Adrenal gland (tissue), 5 donors: ENCODE results near the gene SLC35F6.

ENCODE experiments used
- POLR2A ChIP-seq, 2 donors: fragments of 450-650 bp; IDR thresholded peaks; one replicate each; pipeline ENCODE4 v1.6.1; 2017; ENCODE audit warnings: antibody characterized with exemption in 2 of 2, mild to moderate bottlenecking in 2 of 2, moderate library complexity in 1 of 2
- TF ChIP-seq, protein P1 (sequence below), 6 experiments: fragments of 450-650 bp in 4 of 6; fragments of 200-600 bp in 2 of 6; sonication (generic) in 1 of 6; IDR thresholded peaks; 1 replicate in 5 of 6; 2 replicates in 1 of 6; pipeline versions ENCODE4 v1.5.1 to v1.8.0; 2016 to 2021; ENCODE audit warnings: antibody characterized with exemption in 6 of 6, mild to moderate bottlenecking in 2 of 6, moderate library complexity in 1 of 6
- donor health status: DM: no; HTN: no; CAD: no.

DNA sequence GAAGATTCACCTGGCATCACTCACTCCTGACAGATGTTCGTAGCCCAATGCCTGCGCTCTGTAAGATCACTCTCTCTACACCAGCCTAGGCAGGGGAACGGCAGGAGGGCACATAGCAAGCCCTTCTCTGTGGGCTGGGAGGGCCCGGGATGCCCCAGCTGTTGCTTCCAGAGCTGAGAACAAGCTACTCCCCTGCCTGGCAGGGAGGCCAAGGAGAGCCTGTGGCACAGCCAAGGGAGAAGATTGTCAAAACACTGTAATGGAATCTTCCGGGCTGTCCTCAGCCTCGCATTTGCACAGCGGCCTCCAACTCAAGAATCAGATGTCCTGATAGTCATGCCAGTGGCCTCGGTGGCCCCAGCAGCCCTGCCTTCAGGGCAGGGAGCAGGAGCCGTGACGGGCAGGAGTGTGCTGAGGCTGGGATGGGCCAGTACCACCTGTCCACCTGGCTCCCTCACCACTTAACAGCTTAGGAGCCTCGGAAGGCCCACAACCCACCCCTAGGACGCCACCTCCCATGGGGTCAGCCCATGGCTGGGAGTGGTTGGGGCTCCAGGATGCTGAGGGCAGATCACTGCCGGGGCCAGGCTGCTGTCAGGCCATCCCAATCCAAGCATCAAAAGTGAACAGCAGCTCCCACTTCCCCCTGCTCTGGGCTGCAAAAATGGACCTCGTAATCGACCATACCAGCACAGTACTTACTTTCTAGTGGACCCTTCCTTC is 21.9 kb upstream of the SLC35F6 start:
- TF ChIP-seq, protein P1, sequence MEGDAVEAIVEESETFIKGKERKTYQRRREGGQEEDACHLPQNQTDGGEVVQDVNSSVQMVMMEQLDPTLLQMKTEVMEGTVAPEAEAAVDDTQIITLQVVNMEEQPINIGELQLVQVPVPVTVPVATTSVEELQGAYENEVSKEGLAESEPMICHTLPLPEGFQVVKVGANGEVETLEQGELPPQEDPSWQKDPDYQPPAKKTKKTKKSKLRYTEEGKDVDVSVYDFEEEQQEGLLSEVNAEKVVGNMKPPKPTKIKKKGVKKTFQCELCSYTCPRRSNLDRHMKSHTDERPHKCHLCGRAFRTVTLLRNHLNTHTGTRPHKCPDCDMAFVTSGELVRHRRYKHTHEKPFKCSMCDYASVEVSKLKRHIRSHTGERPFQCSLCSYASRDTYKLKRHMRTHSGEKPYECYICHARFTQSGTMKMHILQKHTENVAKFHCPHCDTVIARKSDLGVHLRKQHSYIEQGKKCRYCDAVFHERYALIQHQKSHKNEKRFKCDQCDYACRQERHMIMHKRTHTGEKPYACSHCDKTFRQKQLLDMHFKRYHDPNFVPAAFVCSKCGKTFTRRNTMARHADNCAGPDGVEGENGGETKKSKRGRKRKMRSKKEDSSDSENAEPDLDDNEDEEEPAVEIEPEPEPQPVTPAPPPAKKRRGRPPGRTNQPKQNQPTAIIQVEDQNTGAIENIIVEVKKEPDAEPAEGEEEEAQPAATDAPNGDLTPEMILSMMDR (IDR thresholded peaks at IDR 0.05), result no peak
- TF ChIP-seq POLR2A (IDR thresholded peaks at IDR 0.05), result no peak
